K562 (cell line): ENCODE data around the gene C1orf167. TPM values are rescaled to one million over a fixed set of nuclear protein-coding genes. Genes with fewer than 3 reads are reported as not detected.

Experiments
- CBFA2T3 ChIP-seq: fragments of 450-650 bp; IDR thresholded peaks from 2 replicates; pipeline ENCODE4 v1.6.1; 2017
- ESRRA ChIP-seq: fragments of 450-650 bp; IDR thresholded peaks from 2 replicates; pipeline ENCODE4 v1.6.1; 2014; ENCODE audit warnings: low read depth, mild to moderate bottlenecking, moderate library complexity, borderline replicate concordance
- FOXJ3 ChIP-seq: sonication (generic); formaldehyde crosslinking; IDR thresholded peaks from 2 replicates; pipeline ENCODE4 v1.4.0; 2020; ENCODE audit warnings: mild to moderate bottlenecking, missing genetic modification reagents
- GTF2E2 ChIP-seq: fragments of 200-800 bp; sonication (Bioruptor generic); IDR thresholded peaks from 2 replicates; pipeline ENCODE4 v1.6.1; 2016; ENCODE audit warnings: missing genetic modification characterization, missing compliant biosample characterization
- LEF1 ChIP-seq: fragments of 450-650 bp; IDR thresholded peaks from 2 replicates; pipeline ENCODE4 v1.6.1; 2016; ENCODE audit warnings: mild to moderate bottlenecking
- NFRKB ChIP-seq: fragments of 450-650 bp; IDR thresholded peaks from 2 replicates; pipeline ENCODE4 v1.6.1; 2016; ENCODE audit warnings: low read depth
- POLR2AphosphoS2 ChIP-seq: IDR thresholded peaks from 2 replicates; pipeline ENCODE4 v1.6.1; 2012; ENCODE audit warnings: low read length, improper control_type of control experiment
- PRMT5 ChIP-seq: sonication (generic); formaldehyde crosslinking; IDR thresholded peaks from 2 replicates; pipeline ENCODE4 v1.5.0; 2020; ENCODE audit warnings: missing genetic modification reagents
- PTBP1 ChIP-seq: fragments of 200-400 bp; formaldehyde crosslinking; IDR thresholded peaks from 2 replicates; pipeline ENCODE4 v1.6.1; 2017; ENCODE audit warnings: low read depth, low read length
- PYGO2 ChIP-seq: fragments of 450-650 bp; IDR thresholded peaks from 2 replicates; pipeline ENCODE4 v1.6.1; 2016; ENCODE audit warnings: mild to moderate bottlenecking, missing genetic modification characterization, moderate library complexity, missing compliant biosample characterization
- RUNX1 ChIP-seq: sonication (generic); IDR thresholded peaks from 2 replicates; pipeline ENCODE4 v1.6.1; 2016; ENCODE audit warnings: antibody characterized with exemption, low read depth
- SRSF3 ChIP-seq: fragments of 200-400 bp; formaldehyde crosslinking; IDR thresholded peaks from 2 replicates; pipeline ENCODE4 v1.6.1; 2016; ENCODE audit warnings: mild to moderate bottlenecking, low read length, moderate library complexity; ENCODE audit not compliant: insufficient read depth
- TAL1 ChIP-seq: fragments of 450-650 bp; IDR thresholded peaks from 2 replicates; pipeline ENCODE4 v1.6.1; 2016; ENCODE audit warnings: mild to moderate bottlenecking
- U2AF1 ChIP-seq: fragments of 200-400 bp; formaldehyde crosslinking; optimal IDR thresholded peaks from 2 replicates; pipeline ENCODE3; 2017; ENCODE audit warnings: mild to moderate bottlenecking, low read depth, low read length, moderate library complexity
- U2AF2 ChIP-seq: fragments of 200-400 bp; formaldehyde crosslinking; optimal IDR thresholded peaks from 2 replicates; pipeline ENCODE3; 2017; ENCODE audit warnings: low read depth, mild to moderate bottlenecking, low read length
- ZNF12 ChIP-seq: sonication (generic); formaldehyde crosslinking; IDR thresholded peaks from 2 replicates; pipeline ENCODE4 v1.4.0; 2020; ENCODE audit warnings: mild to moderate bottlenecking, missing genetic modification reagents
- ZNF121 ChIP-seq: sonication (generic); formaldehyde crosslinking; conservative IDR thresholded peaks from 2 replicates; pipeline ENCODE4 v1.8.0; 2022; ENCODE audit warnings: missing genetic modification reagents
- ZNF146 ChIP-seq: IDR thresholded peaks from one replicate; pipeline ENCODE4 v1.6.1; 2018; ENCODE audit warnings: missing compliant biosample characterization; ENCODE audit not compliant: unreplicated experiment
- ZNF436 ChIP-seq: fragments of 250-450, 450-650 bp; sonication (Bioruptor Pico); formaldehyde crosslinking; IDR thresholded peaks from 2 replicates; pipeline ENCODE4 v1.7.0; 2020; ENCODE audit warnings: mild to moderate bottlenecking
- ZNF717 ChIP-seq: fragments of 250-450 bp; sonication (Bioruptor Pico); IDR thresholded peaks from 2 replicates; pipeline ENCODE4 v1.5.0; 2021
- polyA plus RNA-seq, 8 experiments: library from polyadenylated mRNA; depleted of rRNA in 4 of 8; stranded (reverse) in 5 of 8; unstranded in 3 of 8; fragments of >200 nt; fragmentation: Nextera tagmentation in 2 of 8; fragmentation: Illumina TruSeq in 1 of 8; extraction: Ambion mirVana in 2 of 8; extraction: Trizol in 1 of 8; gene quantifications; 2 replicates each; pipeline versions ENCODE4 v1.2.1 to v1.2.3, GENCODE V29; 2011 to 2014; ENCODE audit warnings: inconsistent platforms in 1 of 8, missing spikeins in 1 of 8
- total RNA-seq, 7 experiments: library from RNA; depleted of rRNA in 6 of 7; stranded (reverse); fragments of >200 nt in 6 of 7; fragmentation: Illumina TruSeq in 2 of 7; extraction: Trizol in 2 of 7; gene quantifications; 2 replicates each; pipeline versions ENCODE4 v1.2.1 to v1.2.3, GENCODE V29; 2011 to 2021; ENCODE audit warnings: low replicate concordance in 1 of 7
- TF ChIP-seq, protein P1 (sequence below): fragments of 450-650 bp; conservative IDR thresholded peaks from 2 replicates; pipeline ENCODE4 v1.6.1; 2016; ENCODE audit warnings: missing genetic modification characterization, low read depth, mild to moderate bottlenecking, control low read depth, missing compliant biosample characterization
- TF ChIP-seq, protein P2 (sequence below): fragments of 250-450 bp; sonication (Bioruptor Pico); IDR thresholded peaks from 2 replicates; pipeline ENCODE4 v1.4.0; 2020; ENCODE audit warnings: mild to moderate bottlenecking, moderate library complexity
- TF ChIP-seq, protein P3 (sequence below): sonication (generic); formaldehyde crosslinking; IDR thresholded peaks from 2 replicates; pipeline ENCODE4 v1.8.0; 2022; ENCODE audit warnings: mild to moderate bottlenecking, missing genetic modification reagents

C1orf167 gene
- total and polyA plus RNA-seq, 9 of the 15 experiments (the other 6 are each of a cell fraction or from before 2014, with no cell fraction given) = 0.22 to 0.86 (median 0.31) TPM; not detected in 2

DNA sequence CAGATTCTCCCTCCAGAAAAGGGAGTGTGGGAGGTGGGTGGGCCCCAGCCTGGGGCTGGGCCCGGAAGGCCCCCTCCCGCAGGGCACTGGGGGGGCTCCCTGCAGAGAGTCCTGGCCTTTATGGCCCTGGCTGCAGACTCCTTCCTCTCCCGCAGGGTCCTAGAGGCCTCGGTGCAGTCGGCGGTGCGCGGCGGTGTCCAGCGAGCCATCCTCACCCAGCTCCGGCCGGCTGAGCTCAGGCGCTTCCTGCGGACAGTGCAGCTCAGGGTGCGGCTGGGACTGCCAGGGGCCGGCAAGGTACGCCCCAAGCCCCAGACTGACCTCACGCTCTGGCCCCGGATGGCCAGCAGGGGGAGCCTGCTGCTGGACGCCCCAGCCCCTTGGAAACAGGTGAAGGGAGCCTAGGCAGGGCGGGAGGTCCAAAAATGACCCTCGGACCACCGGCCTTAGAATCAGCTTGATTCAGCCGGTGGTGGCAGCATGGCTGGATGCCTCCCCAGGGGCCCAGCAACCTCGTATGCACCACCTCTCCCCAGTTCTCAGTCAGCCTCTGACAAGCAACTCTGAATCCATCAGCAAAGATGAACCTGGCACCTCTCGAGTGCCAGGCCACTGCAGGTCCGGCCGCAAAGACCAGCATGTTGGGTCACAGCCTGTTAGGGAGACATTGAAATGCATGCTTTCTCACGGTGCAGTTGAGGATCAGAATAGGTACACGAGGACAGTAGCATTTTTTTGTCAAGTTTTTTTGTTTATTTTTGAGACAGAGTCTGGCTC is 23.2 kb downstream of the C1orf167 start (continued):
- 0 out of 2 replicates have a peak, but pooled peaks have one; percentile 7 for TF ChIP-seq TAL1
- TF ChIP-seq ZNF146 (CRISPR knock-in tag) = no peak
- TF ChIP-seq RUNX1 = no peak
- TF ChIP-seq ZNF121 = no peak
- 0 out of 2 replicates have a peak, but pooled peaks have one; percentile 29 for TF ChIP-seq NFRKB
- TF ChIP-seq LEF1 = no peak
- TF ChIP-seq SRSF3 = no peak
- peak; percentile 70 for TF ChIP-seq U2AF1
- peak; percentile 75; the same call in 1 of the 2 replicates for TF ChIP-seq ZNF717 (CRISPR knock-in tag)
- TF ChIP-seq, protein P1, sequence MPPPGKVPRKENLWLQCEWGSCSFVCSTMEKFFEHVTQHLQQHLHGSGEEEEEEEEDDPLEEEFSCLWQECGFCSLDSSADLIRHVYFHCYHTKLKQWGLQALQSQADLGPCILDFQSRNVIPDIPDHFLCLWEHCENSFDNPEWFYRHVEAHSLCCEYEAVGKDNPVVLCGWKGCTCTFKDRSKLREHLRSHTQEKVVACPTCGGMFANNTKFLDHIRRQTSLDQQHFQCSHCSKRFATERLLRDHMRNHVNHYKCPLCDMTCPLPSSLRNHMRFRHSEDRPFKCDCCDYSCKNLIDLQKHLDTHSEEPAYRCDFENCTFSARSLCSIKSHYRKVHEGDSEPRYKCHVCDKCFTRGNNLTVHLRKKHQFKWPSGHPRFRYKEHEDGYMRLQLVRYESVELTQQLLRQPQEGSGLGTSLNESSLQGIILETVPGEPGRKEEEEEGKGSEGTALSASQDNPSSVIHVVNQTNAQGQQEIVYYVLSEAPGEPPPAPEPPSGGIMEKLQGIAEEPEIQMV (tag) = no peak
- TF ChIP-seq POLR2AphosphoS2 = peak; percentile 82
- no peak for TF ChIP-seq U2AF2
- TF ChIP-seq FOXJ3 = no peak
- TF ChIP-seq, protein P2, sequence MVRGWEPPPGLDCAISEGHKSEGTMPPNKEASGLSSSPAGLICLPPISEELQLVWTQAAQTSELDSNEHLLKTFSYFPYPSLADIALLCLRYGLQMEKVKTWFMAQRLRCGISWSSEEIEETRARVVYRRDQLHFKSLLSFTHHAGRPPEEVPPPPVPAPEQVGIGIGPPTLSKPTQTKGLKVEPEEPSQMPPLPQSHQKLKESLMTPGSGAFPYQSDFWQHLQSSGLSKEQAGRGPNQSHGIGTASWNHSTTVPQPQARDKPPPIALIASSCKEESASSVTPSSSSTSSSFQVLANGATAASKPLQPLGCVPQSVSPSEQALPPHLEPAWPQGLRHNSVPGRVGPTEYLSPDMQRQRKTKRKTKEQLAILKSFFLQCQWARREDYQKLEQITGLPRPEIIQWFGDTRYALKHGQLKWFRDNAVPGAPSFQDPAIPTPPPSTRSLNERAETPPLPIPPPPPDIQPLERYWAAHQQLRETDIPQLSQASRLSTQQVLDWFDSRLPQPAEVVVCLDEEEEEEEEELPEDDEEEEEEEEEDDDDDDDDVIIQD = no peak
- no peak for TF ChIP-seq PRMT5 (CRISPR knock-in tag)
- TF ChIP-seq PTBP1 = no peak
- TF ChIP-seq GTF2E2 = peak; percentile 59; the same call in 1 of the 2 replicates
- no peak for TF ChIP-seq CBFA2T3
- TF ChIP-seq ZNF436 (CRISPR knock-in tag) = no peak
- no peak for TF ChIP-seq PYGO2 (tag)
- TF ChIP-seq, protein P3, sequence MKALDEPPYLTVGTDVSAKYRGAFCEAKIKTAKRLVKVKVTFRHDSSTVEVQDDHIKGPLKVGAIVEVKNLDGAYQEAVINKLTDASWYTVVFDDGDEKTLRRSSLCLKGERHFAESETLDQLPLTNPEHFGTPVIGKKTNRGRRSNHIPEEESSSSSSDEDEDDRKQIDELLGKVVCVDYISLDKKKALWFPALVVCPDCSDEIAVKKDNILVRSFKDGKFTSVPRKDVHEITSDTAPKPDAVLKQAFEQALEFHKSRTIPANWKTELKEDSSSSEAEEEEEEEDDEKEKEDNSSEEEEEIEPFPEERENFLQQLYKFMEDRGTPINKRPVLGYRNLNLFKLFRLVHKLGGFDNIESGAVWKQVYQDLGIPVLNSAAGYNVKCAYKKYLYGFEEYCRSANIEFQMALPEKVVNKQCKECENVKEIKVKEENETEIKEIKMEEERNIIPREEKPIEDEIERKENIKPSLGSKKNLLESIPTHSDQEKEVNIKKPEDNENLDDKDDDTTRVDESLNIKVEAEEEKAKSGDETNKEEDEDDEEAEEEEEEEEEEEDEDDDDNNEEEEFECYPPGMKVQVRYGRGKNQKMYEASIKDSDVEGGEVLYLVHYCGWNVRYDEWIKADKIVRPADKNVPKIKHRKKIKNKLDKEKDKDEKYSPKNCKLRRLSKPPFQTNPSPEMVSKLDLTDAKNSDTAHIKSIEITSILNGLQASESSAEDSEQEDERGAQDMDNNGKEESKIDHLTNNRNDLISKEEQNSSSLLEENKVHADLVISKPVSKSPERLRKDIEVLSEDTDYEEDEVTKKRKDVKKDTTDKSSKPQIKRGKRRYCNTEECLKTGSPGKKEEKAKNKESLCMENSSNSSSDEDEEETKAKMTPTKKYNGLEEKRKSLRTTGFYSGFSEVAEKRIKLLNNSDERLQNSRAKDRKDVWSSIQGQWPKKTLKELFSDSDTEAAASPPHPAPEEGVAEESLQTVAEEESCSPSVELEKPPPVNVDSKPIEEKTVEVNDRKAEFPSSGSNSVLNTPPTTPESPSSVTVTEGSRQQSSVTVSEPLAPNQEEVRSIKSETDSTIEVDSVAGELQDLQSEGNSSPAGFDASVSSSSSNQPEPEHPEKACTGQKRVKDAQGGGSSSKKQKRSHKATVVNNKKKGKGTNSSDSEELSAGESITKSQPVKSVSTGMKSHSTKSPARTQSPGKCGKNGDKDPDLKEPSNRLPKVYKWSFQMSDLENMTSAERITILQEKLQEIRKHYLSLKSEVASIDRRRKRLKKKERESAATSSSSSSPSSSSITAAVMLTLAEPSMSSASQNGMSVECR = 0 out of 2 replicates have a peak, but pooled peaks have one; percentile 49
- TF ChIP-seq ESRRA = peak; percentile 67
- TF ChIP-seq ZNF12 (CRISPR knock-in tag) = 0 out of 2 replicates have a peak, but pooled peaks have one; percentile 14
